Measurements from ENCODE around the gene CREB3L1.

Gene CREB3L1, protein sequence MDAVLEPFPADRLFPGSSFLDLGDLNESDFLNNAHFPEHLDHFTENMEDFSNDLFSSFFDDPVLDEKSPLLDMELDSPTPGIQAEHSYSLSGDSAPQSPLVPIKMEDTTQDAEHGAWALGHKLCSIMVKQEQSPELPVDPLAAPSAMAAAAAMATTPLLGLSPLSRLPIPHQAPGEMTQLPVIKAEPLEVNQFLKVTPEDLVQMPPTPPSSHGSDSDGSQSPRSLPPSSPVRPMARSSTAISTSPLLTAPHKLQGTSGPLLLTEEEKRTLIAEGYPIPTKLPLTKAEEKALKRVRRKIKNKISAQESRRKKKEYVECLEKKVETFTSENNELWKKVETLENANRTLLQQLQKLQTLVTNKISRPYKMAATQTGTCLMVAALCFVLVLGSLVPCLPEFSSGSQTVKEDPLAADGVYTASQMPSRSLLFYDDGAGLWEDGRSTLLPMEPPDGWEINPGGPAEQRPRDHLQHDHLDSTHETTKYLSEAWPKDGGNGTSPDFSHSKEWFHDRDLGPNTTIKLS

DNA sequence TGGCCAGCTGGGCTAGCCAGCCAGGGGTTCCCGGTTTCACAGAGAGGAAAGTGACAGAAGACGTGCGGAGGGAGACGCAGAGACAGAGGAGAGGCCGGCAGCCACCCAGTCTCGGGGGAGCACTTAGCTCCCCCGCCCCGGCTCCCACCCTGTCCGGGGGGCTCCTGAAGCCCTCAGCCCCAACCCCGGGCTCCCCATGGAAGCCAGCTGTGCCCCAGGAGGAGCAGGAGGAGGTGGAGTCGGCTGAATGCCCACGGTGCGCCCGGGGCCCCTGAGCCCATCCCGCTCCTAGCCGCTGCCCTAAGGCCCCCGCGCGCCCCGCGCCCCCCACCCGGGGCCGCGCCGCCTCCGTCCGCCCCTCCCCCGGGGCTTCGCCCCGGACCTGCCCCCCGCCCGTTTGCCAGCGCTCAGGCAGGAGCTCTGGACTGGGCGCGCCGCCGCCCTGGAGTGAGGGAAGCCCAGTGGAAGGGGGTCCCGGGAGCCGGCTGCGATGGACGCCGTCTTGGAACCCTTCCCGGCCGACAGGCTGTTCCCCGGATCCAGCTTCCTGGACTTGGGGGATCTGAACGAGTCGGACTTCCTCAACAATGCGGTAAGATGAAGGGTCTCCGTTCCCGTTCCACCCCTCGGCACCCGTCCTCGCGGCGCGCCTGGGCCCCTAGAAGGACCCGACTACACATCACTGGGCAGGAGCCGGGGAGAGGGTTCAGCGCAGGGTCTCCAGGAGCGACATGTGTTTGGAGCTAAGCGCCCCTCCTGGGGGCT, at the start of gene CREB3L1:
TSS of gene CREB3L1 (plus strand) at position 41 of the 765 bp plus-strand sequence. CDS start at position 491, 450 bp downstream.
- H3K4me3 ChIP-seq (ENCODE audit: low read depth, low read length): peak within 1 kb of the TSS; percentile 63
- H3K9me3 ChIP-seq (ENCODE audit: severe bottlenecking): no peaks in the 10 kb centered on the region
- no peak within 1 kb of the TSS for H3K27ac ChIP-seq
- H3K36me3 ChIP-seq: no peaks in the 10 kb centered on the region
- no peak for DNase-seq
- TF ChIP-seq, protein P1, sequence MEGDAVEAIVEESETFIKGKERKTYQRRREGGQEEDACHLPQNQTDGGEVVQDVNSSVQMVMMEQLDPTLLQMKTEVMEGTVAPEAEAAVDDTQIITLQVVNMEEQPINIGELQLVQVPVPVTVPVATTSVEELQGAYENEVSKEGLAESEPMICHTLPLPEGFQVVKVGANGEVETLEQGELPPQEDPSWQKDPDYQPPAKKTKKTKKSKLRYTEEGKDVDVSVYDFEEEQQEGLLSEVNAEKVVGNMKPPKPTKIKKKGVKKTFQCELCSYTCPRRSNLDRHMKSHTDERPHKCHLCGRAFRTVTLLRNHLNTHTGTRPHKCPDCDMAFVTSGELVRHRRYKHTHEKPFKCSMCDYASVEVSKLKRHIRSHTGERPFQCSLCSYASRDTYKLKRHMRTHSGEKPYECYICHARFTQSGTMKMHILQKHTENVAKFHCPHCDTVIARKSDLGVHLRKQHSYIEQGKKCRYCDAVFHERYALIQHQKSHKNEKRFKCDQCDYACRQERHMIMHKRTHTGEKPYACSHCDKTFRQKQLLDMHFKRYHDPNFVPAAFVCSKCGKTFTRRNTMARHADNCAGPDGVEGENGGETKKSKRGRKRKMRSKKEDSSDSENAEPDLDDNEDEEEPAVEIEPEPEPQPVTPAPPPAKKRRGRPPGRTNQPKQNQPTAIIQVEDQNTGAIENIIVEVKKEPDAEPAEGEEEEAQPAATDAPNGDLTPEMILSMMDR (IDR thresholded peaks at IDR 0.05; ENCODE audit: low read depth, low read length): no peak
- H3K27me3 ChIP-seq (ENCODE audit: insufficient read depth, low read depth, severe bottlenecking): no peaks in the 10 kb centered on the region

GRCh38 chr11:46229230-46229629, 48.2 kb upstream of the CREB3L1 start:
- no peak overlapping the region for H3K27ac ChIP-seq
- TF ChIP-seq, protein P1 (IDR thresholded peaks at IDR 0.05; ENCODE audit: low read depth, low read length): no peak
- H3K9me3 ChIP-seq (ENCODE audit: severe bottlenecking): no peaks in the 10 kb centered on the region
- no peaks in the 10 kb centered on the region for H3K27me3 ChIP-seq (ENCODE audit: insufficient read depth, low read depth, severe bottlenecking)
- no peak for DNase-seq
- no peaks in the 10 kb centered on the region for H3K36me3 ChIP-seq
- H3K4me3 ChIP-seq (ENCODE audit: low read depth, low read length): no peak overlapping the region

GRCh38 chr11:46234311-46234710, 43.2 kb upstream of the CREB3L1 start:
- no peak overlapping the region for H3K27ac ChIP-seq
- TF ChIP-seq, protein P1 (IDR thresholded peaks at IDR 0.05; ENCODE audit: low read depth, low read length): no peak
- no peak for DNase-seq

GRCh38 chr11:46235777-46236688, 41.4 kb upstream of the CREB3L1 start:
- peaks cover 8% of the 10 kb centered on the region for H3K9me3 ChIP-seq (ENCODE audit: severe bottlenecking)
- TF ChIP-seq, protein P1 (IDR thresholded peaks at IDR 0.05; ENCODE audit: low read depth, low read length): no peak
- H3K27ac ChIP-seq: no peak overlapping the region
- H3K4me3 ChIP-seq (ENCODE audit: low read depth, low read length): no peak overlapping the region
- H3K27me3 ChIP-seq (ENCODE audit: insufficient read depth, low read depth, severe bottlenecking): peaks cover 7% of the 10 kb centered on the region
- H3K36me3 ChIP-seq: no peaks in the 10 kb centered on the region
- DNase-seq: no peak

More at GRCh38 chr11:46234311-46234710, 43.2 kb upstream of the CREB3L1 start:
- H3K4me3 ChIP-seq (ENCODE audit: low read depth, low read length): no peak overlapping the region
- peaks cover 8% of the 10 kb centered on the region for H3K9me3 ChIP-seq (ENCODE audit: severe bottlenecking)
- no peaks in the 10 kb centered on the region for H3K36me3 ChIP-seq
- peaks cover 7% of the 10 kb centered on the region for H3K27me3 ChIP-seq (ENCODE audit: insufficient read depth, low read depth, severe bottlenecking)

DNA sequence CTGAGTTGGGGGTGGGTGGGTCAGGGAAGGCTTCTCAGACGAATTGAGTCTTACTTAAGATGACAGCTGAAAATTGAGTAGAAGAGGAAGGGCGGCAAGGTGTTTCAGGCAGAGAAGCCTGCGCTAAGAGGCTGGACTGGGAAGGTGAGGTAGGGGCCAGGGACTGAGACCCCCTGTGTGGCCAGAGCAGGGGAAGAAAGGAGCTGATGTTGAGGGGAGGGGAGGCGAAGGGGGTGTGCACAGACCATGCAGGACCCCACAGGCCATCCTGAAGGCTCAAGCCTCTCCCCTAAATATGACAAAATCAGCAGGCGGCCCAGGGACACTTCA, 40.6 kb upstream of the CREB3L1 start:
- H3K4me3 ChIP-seq (ENCODE audit: low read depth, low read length): no peak overlapping the region
- H3K27me3 ChIP-seq (ENCODE audit: insufficient read depth, low read depth, severe bottlenecking): peaks cover 7% of the 10 kb centered on the region

More for the DNA sequence above, 40.6 kb upstream of the CREB3L1 start:
- Histone ChIP-seq H3K36me3 (no peaks in the 10 kb centered on the region), H3K9me3 (ENCODE audit: severe bottlenecking) (peaks cover 8% of the 10 kb centered on the region), H3K27ac (no peak overlapping the region)
- DNase-seq: no peak
- TF ChIP-seq, protein P1 (IDR thresholded peaks at IDR 0.05; ENCODE audit: low read depth, low read length): no peak
